Measurements from ENCODE around the gene ARL10.

DNA sequence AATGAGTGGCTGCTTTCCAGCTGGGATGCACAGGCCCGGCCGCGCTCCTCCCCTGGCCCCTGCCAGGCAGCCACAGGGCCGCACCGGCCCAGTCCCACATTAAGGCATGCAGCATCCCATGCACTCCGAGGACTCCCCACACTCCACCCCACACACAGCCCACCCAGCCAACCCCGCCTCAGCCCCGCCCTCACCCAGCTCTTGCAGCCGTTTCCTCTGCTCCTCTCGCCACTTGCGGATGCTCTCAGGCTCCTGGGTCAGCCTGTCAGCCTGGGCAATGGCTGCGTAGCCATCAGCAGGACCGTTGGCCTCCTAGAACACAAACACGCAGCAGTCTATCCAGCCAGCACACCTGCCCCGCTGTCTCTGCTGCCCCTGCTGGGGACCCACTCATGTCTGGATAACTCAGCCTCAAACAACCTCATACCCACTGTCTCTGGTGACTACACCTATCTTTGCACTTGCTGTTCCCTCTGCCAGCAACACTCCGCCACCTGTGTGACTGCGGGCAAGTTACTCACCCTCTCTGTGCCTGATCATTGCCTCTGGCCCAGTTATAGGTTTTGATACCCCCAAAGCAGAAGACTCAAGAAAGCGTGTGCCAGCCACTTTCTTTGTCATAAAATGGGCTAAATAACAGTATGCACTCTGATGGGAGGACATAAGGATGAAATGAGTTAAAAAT, 32.6 kb downstream of the ARL10 start:
- TF ChIP-seq POLR2A (IDR thresholded peaks at IDR 0.05) = no peak
- TF ChIP-seq, protein P1, sequence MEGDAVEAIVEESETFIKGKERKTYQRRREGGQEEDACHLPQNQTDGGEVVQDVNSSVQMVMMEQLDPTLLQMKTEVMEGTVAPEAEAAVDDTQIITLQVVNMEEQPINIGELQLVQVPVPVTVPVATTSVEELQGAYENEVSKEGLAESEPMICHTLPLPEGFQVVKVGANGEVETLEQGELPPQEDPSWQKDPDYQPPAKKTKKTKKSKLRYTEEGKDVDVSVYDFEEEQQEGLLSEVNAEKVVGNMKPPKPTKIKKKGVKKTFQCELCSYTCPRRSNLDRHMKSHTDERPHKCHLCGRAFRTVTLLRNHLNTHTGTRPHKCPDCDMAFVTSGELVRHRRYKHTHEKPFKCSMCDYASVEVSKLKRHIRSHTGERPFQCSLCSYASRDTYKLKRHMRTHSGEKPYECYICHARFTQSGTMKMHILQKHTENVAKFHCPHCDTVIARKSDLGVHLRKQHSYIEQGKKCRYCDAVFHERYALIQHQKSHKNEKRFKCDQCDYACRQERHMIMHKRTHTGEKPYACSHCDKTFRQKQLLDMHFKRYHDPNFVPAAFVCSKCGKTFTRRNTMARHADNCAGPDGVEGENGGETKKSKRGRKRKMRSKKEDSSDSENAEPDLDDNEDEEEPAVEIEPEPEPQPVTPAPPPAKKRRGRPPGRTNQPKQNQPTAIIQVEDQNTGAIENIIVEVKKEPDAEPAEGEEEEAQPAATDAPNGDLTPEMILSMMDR (IDR thresholded peaks at IDR 0.05) = no peak
